DMS114 treated with DMSO at 0.1 percent for 48 hours (cell line): ENCODE data around the gene TMC2.
"Not testable (repeated sequence)": the region's sequence is repeated elsewhere in the genome, so short reads cannot be mapped to it uniquely, and the experiment has no call there.

ENCODE experiments used
- DNase-seq: peaks from one replicate; lab custom pipeline; 2025; ENCODE audit not compliant: unreplicated experiment; lab: John Stamatoyannopoulos, UW

The TMC2 gene

GRCh38 chr20:2657674-2658073 lies 121.3 kb downstream of the TMC2 start:
- no peak for DNase-seq

- DNase-seq: peak; percentile 22
Observed at GRCh38 chr20:2658414-2659354, 122.3 kb downstream of the TMC2 start.

GRCh38 chr20:2659547-2659946 lies 123.2 kb downstream of the TMC2 start:
- no peak for DNase-seq

GRCh38 chr20:2663364-2663886 lies 127.1 kb downstream of the TMC2 start:
- no peak for DNase-seq

GRCh38 chr20:2663887-2664719 lies 127.7 kb downstream of the TMC2 start, which contains the start of gene IDH3B:
IDH3B (minus strand) TSS chr20:2664216; CDS start chr20:2664188, 28 bp downstream.
- peak; percentile 87 for DNase-seq

- DNase-seq: no peak
Observed at GRCh38 chr20:2671977-2672376, 135.6 kb downstream of the TMC2 start.

- DNase-seq: no peak
Observed at GRCh38 chr20:2672446-2672845, 136.1 kb downstream of the TMC2 start.

- DNase-seq: no peak
Observed at GRCh38 chr20:2673453-2673852, 137.1 kb downstream of the TMC2 start.

GRCh38 chr20:2680046-2680445 lies 143.7 kb downstream of the TMC2 start:
- DNase-seq: no peak

GRCh38 chr20:2682040-2682439 lies 145.7 kb downstream of the TMC2 start:
- not testable (repeated sequence) for DNase-seq

- not testable (repeated sequence) for DNase-seq
Observed at GRCh38 chr20:2684817-2685216, 148.4 kb downstream of the TMC2 start.

GRCh38 chr20:2687514-2687913 lies 151.1 kb downstream of the TMC2 start:
- DNase-seq: no peak

- DNase-seq: no peak
Observed at GRCh38 chr20:2688041-2688591, 151.7 kb downstream of the TMC2 start.

- no peak for DNase-seq
Observed at GRCh38 chr20:2690213-2690612, 153.8 kb downstream of the TMC2 start.

GRCh38 chr20:2690718-2691117 lies 154.3 kb downstream of the TMC2 start:
- DNase-seq: no peak

GRCh38 chr20:2691127-2691526 lies 154.8 kb downstream of the TMC2 start:
- DNase-seq: no peak
